ENCODE data around the gene FRMPD4.

Gene FRMPD4

DNA sequence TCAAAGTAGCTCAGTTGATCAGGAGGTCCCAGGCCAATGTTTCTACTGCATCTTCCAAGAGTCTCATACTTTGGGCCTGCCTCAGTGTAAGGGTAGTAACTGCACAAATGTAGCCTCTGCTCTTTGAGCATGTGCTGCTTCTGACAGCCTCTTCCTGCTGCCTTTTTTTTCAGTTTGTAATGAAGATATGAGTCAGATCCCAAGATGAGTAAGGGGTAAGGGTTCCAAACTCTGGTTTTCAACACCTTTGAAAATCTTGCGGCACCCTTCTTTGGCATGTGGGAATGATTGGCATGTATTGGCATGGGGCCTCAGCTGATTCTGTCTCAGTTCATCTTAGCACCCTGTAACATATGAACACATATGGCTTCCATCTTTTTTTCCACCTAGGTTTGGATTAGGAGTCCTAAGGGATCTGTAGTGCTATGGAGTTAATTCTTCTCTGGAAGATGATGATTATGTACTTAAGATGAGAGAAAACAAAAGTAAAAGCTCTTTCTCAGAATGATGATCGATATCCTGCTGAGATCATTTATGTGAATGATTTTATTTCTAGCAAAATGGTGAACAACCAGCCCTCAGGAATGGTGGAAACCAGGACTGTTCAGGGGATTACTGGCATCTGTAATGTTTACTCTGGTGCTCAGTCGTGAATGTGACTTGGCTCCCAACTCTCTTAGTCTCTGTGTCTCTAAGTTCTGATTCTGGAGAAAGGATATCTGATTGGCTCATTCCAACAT, 534.3 kb downstream of the FRMPD4 start:
- no peak for DNase-seq (ENCODE audit: low spot score)

GRCh38 chrX:12673487-12673886, 535.2 kb downstream of the FRMPD4 start:
- DNase-seq (ENCODE audit: low spot score) = no peak

- no peak for DNase-seq (ENCODE audit: low spot score)
These were observed 541.2 kb downstream of the FRMPD4 start for GRCh38 chrX:12679522-12679921.

- no peak for DNase-seq (ENCODE audit: low spot score)
These were observed 542.8 kb downstream of the FRMPD4 start for GRCh38 chrX:12681047-12681446.

DNA sequence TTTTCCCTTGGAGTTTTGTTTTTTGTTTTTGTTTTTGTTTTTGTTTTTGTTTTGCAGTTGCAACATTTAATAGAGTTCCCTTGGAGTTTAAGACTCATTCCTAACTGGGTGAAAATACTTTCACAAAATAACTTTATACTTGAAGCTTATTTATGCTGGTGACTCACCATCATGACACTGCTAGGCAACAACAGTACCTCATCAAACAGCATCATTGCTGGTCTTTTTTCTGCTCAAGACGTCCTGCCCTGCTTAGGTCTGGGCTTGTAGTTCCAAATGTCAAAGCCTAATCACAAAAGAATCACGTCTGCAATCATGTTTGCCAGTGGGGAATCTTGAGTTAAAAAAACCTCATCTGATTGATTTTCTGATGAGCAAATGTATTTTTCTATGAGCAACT, 547.3 kb downstream of the FRMPD4 start:
- no peak for DNase-seq (ENCODE audit: low spot score)

GRCh38 chrX:12686331-12686730, 548.1 kb downstream of the FRMPD4 start:
- DNase-seq (ENCODE audit: low spot score) = no peak

DNA sequence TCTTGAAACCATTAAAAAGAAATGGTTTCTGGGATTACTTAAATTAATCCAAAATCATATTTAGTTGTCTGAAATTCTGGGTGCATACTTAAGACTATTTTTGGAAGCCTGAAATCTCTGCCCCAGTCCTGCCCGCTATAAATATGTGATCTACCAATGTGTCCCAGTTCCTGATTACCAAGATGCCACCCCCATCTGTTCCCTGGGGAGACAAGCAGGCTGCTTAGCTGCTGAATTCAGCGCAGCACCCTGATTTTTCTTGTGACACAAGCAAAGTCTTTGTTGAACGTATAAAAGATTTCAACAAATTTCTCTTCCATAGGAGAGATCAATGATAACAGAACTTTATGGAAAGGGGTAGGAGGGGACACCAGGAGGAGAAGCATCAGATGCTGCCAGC, 552.4 kb downstream of the FRMPD4 start:
- no peak for DNase-seq (ENCODE audit: low spot score)

GRCh38 chrX:12693754-12694153, 555.5 kb downstream of the FRMPD4 start:
- DNase-seq (ENCODE audit: low spot score) = no peak

- no peak for DNase-seq (ENCODE audit: low spot score)
These were observed 562.5 kb downstream of the FRMPD4 start for GRCh38 chrX:12700745-12701144.

DNA sequence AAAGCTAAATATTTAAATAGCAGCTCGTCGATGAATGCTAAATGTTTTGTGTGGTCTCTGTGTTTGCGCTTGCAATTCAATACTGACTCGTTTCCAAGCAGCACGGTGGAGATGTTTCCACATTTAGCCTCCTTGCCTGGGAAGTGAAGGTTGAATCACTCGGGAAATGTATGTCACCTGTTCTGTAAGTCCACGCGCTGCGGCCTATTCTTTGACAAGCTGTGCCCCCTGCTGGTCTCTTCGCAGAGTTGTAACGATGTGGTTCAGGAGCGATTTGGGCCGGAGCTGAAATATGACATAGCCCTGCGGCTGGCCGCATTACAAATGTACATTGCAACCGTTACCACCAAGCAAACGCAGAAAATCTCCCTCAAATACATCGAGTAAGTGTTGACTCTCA, 563.4 kb downstream of the FRMPD4 start:
- DNase-seq (ENCODE audit: low spot score) = peak; percentile 7

DNA sequence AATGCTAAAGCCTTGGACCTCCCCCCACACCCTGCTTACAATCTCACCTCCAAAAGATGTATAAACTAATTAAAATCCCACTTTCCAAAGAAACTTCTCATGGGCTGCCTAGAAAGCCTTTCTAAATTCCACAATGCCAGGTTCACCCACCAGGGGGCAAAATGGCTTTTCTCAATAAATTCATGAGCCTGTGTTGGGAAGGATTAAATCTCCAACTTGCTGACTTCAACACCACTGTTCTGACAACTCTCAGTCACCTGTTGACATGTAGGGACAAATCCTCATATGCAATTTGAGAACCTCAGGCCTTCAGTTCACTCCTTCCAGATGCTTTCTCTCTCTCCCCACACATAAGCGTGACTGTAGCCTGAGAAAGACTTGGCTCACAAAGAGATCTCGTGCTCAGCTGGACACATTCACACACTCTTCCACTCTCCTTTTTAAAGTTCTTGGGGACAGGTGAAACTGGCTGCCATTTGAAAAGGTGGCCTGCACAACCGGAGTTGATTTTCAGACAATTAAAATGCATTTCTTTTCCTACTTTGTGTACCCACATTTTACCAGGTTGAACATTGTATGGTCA, 564.3 kb downstream of the FRMPD4 start:
- no peak for DNase-seq (ENCODE audit: low spot score)

DNA sequence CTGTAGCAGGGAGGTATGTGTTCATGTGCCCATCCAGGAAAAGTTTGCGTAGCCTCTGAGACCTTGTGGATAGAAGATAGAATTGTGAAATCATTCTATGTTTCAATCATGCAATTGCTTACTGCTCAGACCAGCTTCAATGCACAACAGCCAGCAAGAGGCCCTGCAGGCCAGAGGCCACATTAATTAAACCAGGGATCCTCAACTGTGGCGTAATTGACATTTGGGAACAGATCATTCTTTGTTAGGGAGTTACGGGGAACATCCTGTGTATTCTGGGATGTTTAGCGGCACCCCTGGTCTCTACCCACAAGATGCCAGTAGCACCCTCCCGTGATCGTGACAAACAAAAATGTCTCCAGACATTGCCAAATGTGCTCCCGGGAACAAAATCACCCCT, 566.4 kb downstream of the FRMPD4 start:
- DNase-seq (ENCODE audit: low spot score) = no peak

- no peak for DNase-seq (ENCODE audit: low spot score)
These were observed 570.8 kb downstream of the FRMPD4 start for GRCh38 chrX:12709047-12709446.

- DNase-seq (ENCODE audit: low spot score) = no peak
These were observed 573.3 kb downstream of the FRMPD4 start for GRCh38 chrX:12711435-12712040.

GRCh38 chrX:12716574-12716973, 578.3 kb downstream of the FRMPD4 start:
- no peak for DNase-seq (ENCODE audit: low spot score)

- DNase-seq (ENCODE audit: low spot score) = no peak
These were observed 581.6 kb downstream of the FRMPD4 start for GRCh38 chrX:12719837-12720236.

DNA sequence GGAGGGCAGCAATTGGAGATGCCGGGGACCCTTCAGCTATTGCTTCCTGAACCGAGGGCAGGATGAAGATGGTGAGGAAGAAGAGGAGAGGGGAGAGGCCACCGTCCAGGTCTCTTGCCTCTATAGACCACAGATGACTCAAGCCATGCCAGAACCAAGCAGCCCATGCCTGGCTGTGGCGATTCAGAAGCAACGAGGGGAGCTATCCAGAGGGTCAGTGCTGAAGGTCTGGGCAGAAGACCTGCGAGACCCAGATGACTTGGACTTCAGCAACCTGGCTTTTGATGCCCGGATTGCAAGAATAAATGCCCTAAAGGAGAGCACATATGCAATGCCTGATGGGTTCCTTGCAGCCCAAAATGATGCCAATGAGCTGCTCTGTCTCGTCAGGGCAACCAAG, 582.8 kb downstream of the FRMPD4 start:
- DNase-seq (ENCODE audit: low spot score) = no peak

- DNase-seq (ENCODE audit: low spot score) = no peak
These were observed 584.0 kb downstream of the FRMPD4 start for GRCh38 chrX:12722314-12722713.

DNA sequence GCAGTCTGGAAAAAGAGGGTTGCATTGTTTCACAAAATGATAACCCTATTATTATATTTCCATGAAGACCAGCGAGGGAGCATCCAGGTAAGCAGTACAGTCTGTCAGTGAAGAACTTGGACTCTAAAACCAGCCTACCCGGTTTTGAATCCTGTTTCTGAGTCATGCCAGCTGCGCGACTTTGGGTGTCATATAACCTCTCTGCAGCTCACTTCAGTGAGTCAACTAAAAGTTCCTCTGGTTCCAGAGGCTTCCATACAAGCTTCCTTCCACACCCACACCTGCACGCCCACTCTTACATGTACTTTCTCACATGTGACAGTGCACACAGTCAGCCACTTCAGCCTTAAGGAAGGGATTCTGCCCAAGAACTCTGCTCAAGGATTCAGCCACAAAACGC, 603.1 kb downstream of the FRMPD4 start:
- DNase-seq (ENCODE audit: low spot score) = no peak

DNA sequence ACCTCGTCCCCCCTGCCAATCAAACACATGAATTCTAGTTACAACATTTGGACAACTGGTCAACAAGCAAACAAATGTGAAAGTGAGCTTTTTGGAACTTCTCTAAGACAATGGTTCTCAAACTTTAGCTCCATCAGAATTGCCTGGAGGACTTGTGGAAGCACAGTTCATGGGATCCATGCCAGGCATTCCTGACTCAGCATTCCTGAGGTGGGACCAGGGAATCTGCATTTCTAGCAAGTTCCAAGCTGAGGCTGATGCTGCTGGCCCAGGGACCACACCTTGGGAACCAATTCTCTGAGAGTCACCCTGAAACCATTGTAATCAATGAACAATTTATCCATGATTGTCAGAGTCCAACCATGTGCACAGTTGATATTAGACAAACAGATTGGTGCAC, 609.2 kb downstream of the FRMPD4 start:
- DNase-seq (ENCODE audit: low spot score) = no peak

DNA sequence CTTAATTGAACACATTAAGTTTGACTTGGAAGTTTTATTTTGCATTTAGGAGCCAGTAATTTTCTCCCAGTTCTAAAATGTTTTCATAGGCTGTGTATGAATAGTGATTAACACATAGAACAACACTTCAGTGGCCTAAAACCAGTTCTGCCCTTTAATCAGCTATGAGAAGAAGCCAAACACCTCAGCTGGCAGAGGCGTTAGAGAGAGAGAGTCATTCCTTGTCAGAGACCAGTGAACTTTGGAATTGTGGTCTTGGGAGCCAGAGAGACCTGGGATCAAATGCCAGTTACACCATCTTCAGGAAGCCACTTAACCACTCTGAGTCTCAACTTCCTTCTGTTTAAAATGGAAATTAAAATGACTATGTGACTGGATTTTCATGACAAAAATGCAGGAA, 613.6 kb downstream of the FRMPD4 start:
- no peak for DNase-seq (ENCODE audit: low spot score)

- DNase-seq (ENCODE audit: low spot score) = no peak
These were observed 615.1 kb downstream of the FRMPD4 start for GRCh38 chrX:12753366-12753765.

- DNase-seq (ENCODE audit: low spot score) = no peak
These were observed 620.0 kb downstream of the FRMPD4 start for GRCh38 chrX:12758291-12758690.

DNA sequence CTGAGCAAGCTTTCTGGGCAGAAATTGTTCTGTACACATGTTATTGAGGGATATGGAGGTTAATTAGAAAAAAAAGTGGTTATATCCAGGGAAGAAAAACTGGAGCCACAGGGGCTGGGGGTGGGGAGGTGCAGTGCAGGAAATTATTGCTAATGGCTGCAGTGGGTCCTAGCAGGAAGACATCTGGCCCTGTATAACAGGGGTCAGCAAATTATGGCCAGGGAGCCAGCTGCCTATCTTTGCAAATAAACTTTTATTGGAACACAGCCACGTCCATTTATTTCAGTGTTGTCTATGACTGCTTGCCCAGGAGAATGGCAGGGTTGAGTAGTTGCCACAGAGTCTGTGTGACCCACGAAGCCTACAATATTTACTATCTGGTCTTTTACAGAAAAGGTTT, 629.6 kb downstream of the FRMPD4 start:
- DNase-seq (ENCODE audit: low spot score) = no peak

Data from HuH-7.5 (cell line).